ENCODE measurements around the gene FOXC1.

Gene FOXC1

GRCh38 chr6:1611572-1612298 is 2.0 kb downstream of the FOXC1 start:
- Histone ChIP-seq H3K36me3 (ENCODE audit: control insufficient read depth, insufficient read depth, low read length) (no peaks in the 10 kb centered on the region), H3K9me3 (ENCODE audit: control insufficient read depth, low read length) (no peaks in the 10 kb centered on the region), H3K4me1 (ENCODE audit: control insufficient read depth, insufficient read depth, low read length) (peaks cover 30% of the 10 kb centered on the region), H3K4me3 (ENCODE audit: low read length) (no peak overlapping the region), H3K27me3 (ENCODE audit: control insufficient read depth, insufficient read depth, low read length) (peaks cover 87% of the 10 kb centered on the region), H3K9ac (ENCODE audit: low read length) (peak overlapping the region; percentile 39)

GRCh38 chr6:1612299-1612973 is 2.7 kb downstream of the FOXC1 start:
- no peaks in the 10 kb centered on the region for H3K36me3 ChIP-seq (ENCODE audit: control insufficient read depth, insufficient read depth, low read length)
- no peak overlapping the region for H3K9ac ChIP-seq (ENCODE audit: low read length)
- no peak overlapping the region for H3K4me3 ChIP-seq (ENCODE audit: low read length)
- peaks cover 85% of the 10 kb centered on the region for H3K27me3 ChIP-seq (ENCODE audit: control insufficient read depth, insufficient read depth, low read length)
- peaks cover 28% of the 10 kb centered on the region for H3K4me1 ChIP-seq (ENCODE audit: control insufficient read depth, insufficient read depth, low read length)
- H3K9me3 ChIP-seq (ENCODE audit: control insufficient read depth, low read length): no peaks in the 10 kb centered on the region

GRCh38 chr6:1612974-1613306 is 3.2 kb downstream of the FOXC1 start:
- H3K27me3 ChIP-seq (ENCODE audit: control insufficient read depth, insufficient read depth, low read length): peaks cover 85% of the 10 kb centered on the region
- H3K4me1 ChIP-seq (ENCODE audit: control insufficient read depth, insufficient read depth, low read length): peaks cover 24% of the 10 kb centered on the region
- no peak overlapping the region for H3K9ac ChIP-seq (ENCODE audit: low read length)
- no peaks in the 10 kb centered on the region for H3K36me3 ChIP-seq (ENCODE audit: control insufficient read depth, insufficient read depth, low read length)
- H3K9me3 ChIP-seq (ENCODE audit: control insufficient read depth, low read length): no peaks in the 10 kb centered on the region
- no peak overlapping the region for H3K4me3 ChIP-seq (ENCODE audit: low read length)

DNA sequence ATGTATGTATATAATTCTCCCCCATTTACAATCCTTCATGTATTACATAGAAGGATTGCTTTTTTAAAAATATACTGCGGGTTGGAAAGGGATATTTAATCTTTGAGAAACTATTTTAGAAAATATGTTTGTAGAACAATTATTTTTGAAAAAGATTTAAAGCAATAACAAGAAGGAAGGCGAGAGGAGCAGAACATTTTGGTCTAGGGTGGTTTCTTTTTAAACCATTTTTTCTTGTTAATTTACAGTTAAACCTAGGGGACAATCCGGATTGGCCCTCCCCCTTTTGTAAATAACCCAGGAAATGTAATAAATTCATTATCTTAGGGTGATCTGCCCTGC is 3.6 kb downstream of the FOXC1 start:
- Histone ChIP-seq H3K4me1 (ENCODE audit: control insufficient read depth, insufficient read depth, low read length) (peaks cover 21% of the 10 kb centered on the region), H3K9ac (ENCODE audit: low read length) (no peak overlapping the region), H3K9me3 (ENCODE audit: control insufficient read depth, low read length) (no peaks in the 10 kb centered on the region), H3K4me3 (ENCODE audit: low read length) (no peak overlapping the region), H3K36me3 (ENCODE audit: control insufficient read depth, insufficient read depth, low read length) (no peaks in the 10 kb centered on the region), H3K27me3 (ENCODE audit: control insufficient read depth, insufficient read depth, low read length) (peaks cover 85% of the 10 kb centered on the region)

- Histone ChIP-seq H3K9me3 (ENCODE audit: control insufficient read depth, low read length) (no peaks in the 10 kb centered on the region), H3K4me1 (ENCODE audit: control insufficient read depth, insufficient read depth, low read length) (peaks cover 18% of the 10 kb centered on the region), H3K27me3 (ENCODE audit: control insufficient read depth, insufficient read depth, low read length) (peaks cover 83% of the 10 kb centered on the region), H3K4me3 (ENCODE audit: low read length) (no peak overlapping the region), H3K9ac (ENCODE audit: low read length) (no peak overlapping the region), H3K36me3 (ENCODE audit: control insufficient read depth, insufficient read depth, low read length) (no peaks in the 10 kb centered on the region)
Measured at GRCh38 chr6:1613688-1614447, 4.2 kb downstream of the FOXC1 start.

GRCh38 chr6:1614448-1615150 is 4.9 kb downstream of the FOXC1 start:
- no peaks in the 10 kb centered on the region for H3K36me3 ChIP-seq (ENCODE audit: control insufficient read depth, insufficient read depth, low read length)
- peaks cover 82% of the 10 kb centered on the region for H3K27me3 ChIP-seq (ENCODE audit: control insufficient read depth, insufficient read depth, low read length)
- peaks cover 14% of the 10 kb centered on the region for H3K4me1 ChIP-seq (ENCODE audit: control insufficient read depth, insufficient read depth, low read length)
- no peak overlapping the region for H3K9ac ChIP-seq (ENCODE audit: low read length)
- H3K9me3 ChIP-seq (ENCODE audit: control insufficient read depth, low read length): no peaks in the 10 kb centered on the region
- H3K4me3 ChIP-seq (ENCODE audit: low read length): no peak overlapping the region

DNA sequence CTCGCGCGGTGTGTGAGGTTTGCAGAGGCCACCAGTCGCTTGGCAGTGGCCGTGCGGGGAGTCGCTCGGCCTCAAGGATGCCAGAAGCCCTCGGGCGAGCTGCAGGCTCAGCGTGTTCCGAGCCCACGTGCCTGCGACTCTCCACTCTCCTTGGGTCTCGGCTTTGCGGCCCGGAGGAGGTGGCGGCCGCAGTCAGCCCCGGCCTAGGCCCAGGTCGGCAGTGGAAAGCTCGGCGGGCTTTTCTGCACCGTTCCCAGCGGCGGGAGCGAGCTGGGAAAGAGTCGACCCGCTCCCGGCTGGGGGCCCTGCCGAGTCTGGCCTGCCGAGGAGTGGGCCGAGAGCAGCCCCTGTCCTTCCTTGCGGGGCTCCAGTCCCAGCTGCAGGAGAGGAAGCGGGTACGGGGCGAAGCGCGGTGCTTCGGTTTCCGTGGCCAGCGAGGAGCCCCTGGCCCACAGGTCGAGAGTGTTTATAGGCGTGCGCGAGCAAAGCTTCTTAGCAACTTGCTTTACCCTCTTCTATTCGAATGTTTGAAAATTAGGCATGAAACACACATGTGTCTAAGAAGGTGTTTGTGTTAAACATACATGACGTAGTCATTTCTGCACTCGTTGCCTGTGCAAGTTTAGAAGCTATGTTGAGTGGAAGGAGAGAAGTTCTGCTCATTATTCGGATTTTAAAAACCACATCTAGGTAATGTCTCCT is 5.6 kb downstream of the FOXC1 start:
- no peak overlapping the region for H3K9ac ChIP-seq (ENCODE audit: low read length)
- no peak overlapping the region for H3K4me3 ChIP-seq (ENCODE audit: low read length)
- H3K9me3 ChIP-seq (ENCODE audit: control insufficient read depth, low read length): no peaks in the 10 kb centered on the region
- H3K27me3 ChIP-seq (ENCODE audit: control insufficient read depth, insufficient read depth, low read length): peaks cover 86% of the 10 kb centered on the region
- H3K36me3 ChIP-seq (ENCODE audit: control insufficient read depth, insufficient read depth, low read length): no peaks in the 10 kb centered on the region
- H3K4me1 ChIP-seq (ENCODE audit: control insufficient read depth, insufficient read depth, low read length): peaks cover 14% of the 10 kb centered on the region

DNA sequence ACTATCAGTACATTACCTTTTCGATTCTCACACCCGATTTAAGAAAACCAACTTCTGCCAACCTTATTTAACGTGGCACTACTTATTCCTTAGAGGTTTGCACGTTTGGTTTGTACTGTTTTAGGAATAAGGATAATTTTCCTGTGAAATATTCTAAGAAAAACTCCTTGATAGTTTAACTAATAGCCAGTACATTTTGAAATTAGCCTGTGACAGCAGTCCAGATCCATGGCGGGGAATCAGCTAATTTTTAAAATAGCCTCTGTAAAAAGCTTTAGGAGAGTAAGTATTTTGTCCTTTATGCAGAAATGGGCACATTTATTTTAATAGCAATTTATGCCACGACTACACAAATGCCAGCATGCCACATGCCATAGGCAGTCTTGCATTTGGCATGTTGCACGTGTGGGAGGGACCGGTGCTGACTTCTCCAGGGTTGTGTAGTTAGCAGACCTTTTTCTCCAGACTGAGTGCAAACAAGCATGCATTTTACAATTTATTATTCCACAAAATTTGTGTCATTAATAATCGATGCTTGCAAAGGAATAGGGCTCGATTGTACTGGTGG is 6.2 kb downstream of the FOXC1 start:
- Histone ChIP-seq H3K4me1 (ENCODE audit: control insufficient read depth, insufficient read depth, low read length) (peaks cover 14% of the 10 kb centered on the region), H3K36me3 (ENCODE audit: control insufficient read depth, insufficient read depth, low read length) (no peaks in the 10 kb centered on the region), H3K4me3 (ENCODE audit: low read length) (no peak overlapping the region), H3K9ac (ENCODE audit: low read length) (no peak overlapping the region), H3K27me3 (ENCODE audit: control insufficient read depth, insufficient read depth, low read length) (peaks cover 85% of the 10 kb centered on the region), H3K9me3 (ENCODE audit: control insufficient read depth, low read length) (no peaks in the 10 kb centered on the region)

DNA sequence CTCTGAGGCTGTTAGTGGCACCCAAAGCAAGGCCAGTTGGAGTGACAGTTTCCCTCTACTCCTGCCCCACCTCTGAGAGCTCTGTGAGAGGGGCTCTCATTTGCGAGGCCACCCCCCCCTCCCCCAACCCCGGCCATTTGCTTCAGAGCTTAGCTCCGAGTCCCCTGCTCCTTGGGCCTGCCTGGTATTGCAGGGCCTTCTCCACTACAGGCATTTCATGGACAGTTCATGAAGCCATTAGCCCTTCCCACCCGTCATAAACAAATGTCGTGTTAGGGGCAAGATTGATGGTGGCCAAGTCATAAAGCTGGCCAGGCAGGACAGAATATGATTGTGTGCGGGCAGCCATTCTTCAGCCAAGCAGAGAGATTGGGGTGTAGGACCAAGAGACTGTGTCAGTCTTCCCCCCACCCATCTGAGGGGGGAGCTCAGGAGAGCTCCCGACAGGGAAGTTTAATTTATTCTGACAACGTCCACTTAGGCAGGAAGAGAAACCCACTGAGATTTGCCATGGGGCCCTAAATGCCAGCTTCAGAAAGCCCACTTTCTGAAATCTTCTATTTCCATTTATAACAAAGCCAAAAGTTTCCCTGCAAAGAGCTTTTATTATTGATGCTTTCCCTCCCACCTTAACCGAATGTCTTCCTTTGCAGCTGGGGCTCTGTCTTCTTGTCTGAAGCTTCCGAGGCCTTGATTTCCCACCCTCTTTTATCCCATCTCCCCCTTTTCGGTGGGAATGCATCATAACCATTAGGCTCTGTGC is 7.2 kb downstream of the FOXC1 start:
- Histone ChIP-seq H3K36me3 (ENCODE audit: control insufficient read depth, insufficient read depth, low read length) (no peaks in the 10 kb centered on the region), H3K27me3 (ENCODE audit: control insufficient read depth, insufficient read depth, low read length) (peaks cover 77% of the 10 kb centered on the region), H3K4me3 (ENCODE audit: low read length) (no peak overlapping the region), H3K9me3 (ENCODE audit: control insufficient read depth, low read length) (no peaks in the 10 kb centered on the region), H3K9ac (ENCODE audit: low read length) (no peak overlapping the region), H3K4me1 (ENCODE audit: control insufficient read depth, insufficient read depth, low read length) (peaks cover 12% of the 10 kb centered on the region)

- Histone ChIP-seq H3K4me3 (ENCODE audit: low read length) (no peak overlapping the region), H3K4me1 (ENCODE audit: control insufficient read depth, insufficient read depth, low read length) (peaks cover 9% of the 10 kb centered on the region), H3K9ac (ENCODE audit: low read length) (no peak overlapping the region), H3K36me3 (ENCODE audit: control insufficient read depth, insufficient read depth, low read length) (peaks cover 4% of the 10 kb centered on the region), H3K27me3 (ENCODE audit: control insufficient read depth, insufficient read depth, low read length) (peaks cover 69% of the 10 kb centered on the region), H3K9me3 (ENCODE audit: control insufficient read depth, low read length) (no peaks in the 10 kb centered on the region)
Measured at GRCh38 chr6:1617466-1618310, 8.0 kb downstream of the FOXC1 start.

Data from mucosa of stomach (tissue), 1 donor.